ENCODE measurements around the gene MAMLD1.

DNA sequence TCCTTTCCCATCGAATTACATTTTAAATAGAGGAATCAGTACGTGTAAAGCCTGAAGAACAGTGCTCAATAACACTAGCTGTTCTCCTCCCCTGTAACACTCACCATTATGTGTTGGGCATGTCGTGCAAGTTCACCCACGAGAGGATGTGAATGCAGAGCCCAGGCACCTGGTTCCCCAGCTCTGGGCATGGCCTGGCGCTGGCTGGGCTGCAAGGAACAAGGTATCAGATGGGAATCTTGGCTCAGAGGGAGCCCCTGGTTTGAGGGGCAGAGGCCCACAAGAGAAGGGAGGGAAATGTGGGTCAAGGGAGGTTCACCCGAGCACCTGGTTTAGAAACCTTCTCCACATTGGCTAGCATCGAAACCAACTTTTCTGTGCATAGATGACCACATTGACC lies 163.6 kb downstream of the MAMLD1 start:
- no peak for TF ChIP-seq EZH2 (IDR thresholded peaks at IDR 0.05; ENCODE audit: borderline replicate concordance, low read depth, low read length, poor library complexity, severe bottlenecking)
- TF ChIP-seq, protein P1, sequence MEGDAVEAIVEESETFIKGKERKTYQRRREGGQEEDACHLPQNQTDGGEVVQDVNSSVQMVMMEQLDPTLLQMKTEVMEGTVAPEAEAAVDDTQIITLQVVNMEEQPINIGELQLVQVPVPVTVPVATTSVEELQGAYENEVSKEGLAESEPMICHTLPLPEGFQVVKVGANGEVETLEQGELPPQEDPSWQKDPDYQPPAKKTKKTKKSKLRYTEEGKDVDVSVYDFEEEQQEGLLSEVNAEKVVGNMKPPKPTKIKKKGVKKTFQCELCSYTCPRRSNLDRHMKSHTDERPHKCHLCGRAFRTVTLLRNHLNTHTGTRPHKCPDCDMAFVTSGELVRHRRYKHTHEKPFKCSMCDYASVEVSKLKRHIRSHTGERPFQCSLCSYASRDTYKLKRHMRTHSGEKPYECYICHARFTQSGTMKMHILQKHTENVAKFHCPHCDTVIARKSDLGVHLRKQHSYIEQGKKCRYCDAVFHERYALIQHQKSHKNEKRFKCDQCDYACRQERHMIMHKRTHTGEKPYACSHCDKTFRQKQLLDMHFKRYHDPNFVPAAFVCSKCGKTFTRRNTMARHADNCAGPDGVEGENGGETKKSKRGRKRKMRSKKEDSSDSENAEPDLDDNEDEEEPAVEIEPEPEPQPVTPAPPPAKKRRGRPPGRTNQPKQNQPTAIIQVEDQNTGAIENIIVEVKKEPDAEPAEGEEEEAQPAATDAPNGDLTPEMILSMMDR (conservative IDR thresholded peaks at IDR 0.05; ENCODE audit: low read depth, low read length), result no peak
